Measurements from ENCODE around the gene ASIC4. TPM values are rescaled to one million over a fixed set of nuclear protein-coding genes. Genes with fewer than 3 reads are reported as not detected.

The ASIC4 gene, protein sequence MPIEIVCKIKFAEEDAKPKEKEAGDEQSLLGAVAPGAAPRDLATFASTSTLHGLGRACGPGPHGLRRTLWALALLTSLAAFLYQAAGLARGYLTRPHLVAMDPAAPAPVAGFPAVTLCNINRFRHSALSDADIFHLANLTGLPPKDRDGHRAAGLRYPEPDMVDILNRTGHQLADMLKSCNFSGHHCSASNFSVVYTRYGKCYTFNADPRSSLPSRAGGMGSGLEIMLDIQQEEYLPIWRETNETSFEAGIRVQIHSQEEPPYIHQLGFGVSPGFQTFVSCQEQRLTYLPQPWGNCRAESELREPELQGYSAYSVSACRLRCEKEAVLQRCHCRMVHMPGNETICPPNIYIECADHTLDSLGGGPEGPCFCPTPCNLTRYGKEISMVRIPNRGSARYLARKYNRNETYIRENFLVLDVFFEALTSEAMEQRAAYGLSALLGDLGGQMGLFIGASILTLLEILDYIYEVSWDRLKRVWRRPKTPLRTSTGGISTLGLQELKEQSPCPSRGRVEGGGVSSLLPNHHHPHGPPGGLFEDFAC
- 0.04 to 0.07 TPM (median 0.05 TPM) in 5 replicates for total RNA-seq (2022; extraction: Qiagen RNA extraction)

GRCh38 chr2:219514196-219514761 is at the start of gene ASIC4:
Gene ASIC4 (plus strand): TSS chr2:219514482. CDS start chr2:219514725, 243 bp downstream.

GRCh38 chr2:219498280-219499057 is 15.8 kb upstream of the ASIC4 start, which contains the start of gene GMPPA:
Gene GMPPA (plus strand): TSS chr2:219498891. CDS start chr2:219499976, 1,085 bp downstream.

GRCh38 chr2:219543596-219544358 is 29.5 kb downstream of the ASIC4 start, which contains the start of the genes CHPF and TMEM198:
Gene CHPF (minus strand): TSS chr2:219543809. CDS start chr2:219543538, 271 bp downstream.
Gene TMEM198 (plus strand): TSS chr2:219544028. CDS start chr2:219544728, 700 bp downstream.

GRCh38 chr2:219571311-219572236 is 57.3 kb downstream of the ASIC4 start, which contains the start of gene OBSL1:
Gene OBSL1 (minus strand): TSS chr2:219571539. CDS start chr2:219571232, 307 bp downstream.

GRCh38 chr2:219572237-219573001 is 58.1 kb downstream of the ASIC4 start, which contains the start of gene INHA:
Gene INHA (plus strand): TSS chr2:219572310. CDS start chr2:219572375, 65 bp downstream.

Other genes starting within 250 kb of the ASIC4 start
- gene DNAJB2, start 235.1 kb upstream of the ASIC4 start, total RNA-seq (2022; extraction: Qiagen RNA extraction): 32.4 to 37.7 TPM (median 36.7 TPM) in 5 replicates
- gene PTPRN, start 205.1 kb upstream of the ASIC4 start, total RNA-seq (2022; extraction: Qiagen RNA extraction): 0.95 to 1.5 TPM (median 1.3 TPM) in 5 replicates
- not detected in 5 replicates for gene RESP18, start 181.7 kb upstream of the ASIC4 start, total RNA-seq (2022; extraction: Qiagen RNA extraction)
- 56.8 to 62.2 TPM (median 60.4 TPM) in 5 replicates for gene DNPEP, start 126.6 kb upstream of the ASIC4 start, total RNA-seq (2022; extraction: Qiagen RNA extraction)
- 0.14 to 0.69 TPM (median 0.27 TPM) in 5 replicates for gene DES, start 96.1 kb upstream of the ASIC4 start, total RNA-seq (2022; extraction: Qiagen RNA extraction)
- 6.5 to 11.6 TPM (median 9.6 TPM) in 5 replicates for gene SPEG, start 79.6 kb upstream of the ASIC4 start, total RNA-seq (2022; extraction: Qiagen RNA extraction)
- 32.4 to 39.4 TPM (median 36.7 TPM) in 5 replicates for gene GMPPA, start 15.6 kb upstream of the ASIC4 start, total RNA-seq (2022; extraction: Qiagen RNA extraction)
- gene CHPF, start 29.3 kb downstream of the ASIC4 start, total RNA-seq (2022; extraction: Qiagen RNA extraction): 18.6 to 32.1 TPM (median 31.6 TPM) in 5 replicates
- 0.62 to 1.2 TPM (median 0.96 TPM) in 5 replicates for gene TMEM198, start 29.5 kb downstream of the ASIC4 start, total RNA-seq (2022; extraction: Qiagen RNA extraction)
- gene OBSL1, start 57.1 kb downstream of the ASIC4 start, total RNA-seq (2022; extraction: Qiagen RNA extraction): 18.7 to 23.2 TPM (median 21.6 TPM) in 5 replicates
- 0.21 to 0.59 TPM (median 0.52 TPM) in 5 replicates for gene INHA, start 57.8 kb downstream of the ASIC4 start, total RNA-seq (2022; extraction: Qiagen RNA extraction)
- 13.0 to 18.4 TPM (median 16.5 TPM) in 5 replicates for gene STK11IP, start 83.4 kb downstream of the ASIC4 start, total RNA-seq (2022; extraction: Qiagen RNA extraction)
- 2.0 to 3.8 TPM (median 2.9 TPM) in 5 replicates for gene SLC4A3, start 113.1 kb downstream of the ASIC4 start, total RNA-seq (2022; extraction: Qiagen RNA extraction)

All from A549 treated with AZD2906 at 1 μM for 4 hours (cell line).